Hepatic stellate cell (primary cell): ENCODE results near the gene DLL3.
"Not testable (repeated sequence)": the region's sequence is repeated elsewhere in the genome, so short reads cannot be mapped to it uniquely, and the experiment has no call there.

Experiments
- DNase-seq: peaks from one replicate; pipeline ENCODE4 v3.0.0; 2011; ENCODE audit warnings: low spot score

Gene DLL3

DNA sequence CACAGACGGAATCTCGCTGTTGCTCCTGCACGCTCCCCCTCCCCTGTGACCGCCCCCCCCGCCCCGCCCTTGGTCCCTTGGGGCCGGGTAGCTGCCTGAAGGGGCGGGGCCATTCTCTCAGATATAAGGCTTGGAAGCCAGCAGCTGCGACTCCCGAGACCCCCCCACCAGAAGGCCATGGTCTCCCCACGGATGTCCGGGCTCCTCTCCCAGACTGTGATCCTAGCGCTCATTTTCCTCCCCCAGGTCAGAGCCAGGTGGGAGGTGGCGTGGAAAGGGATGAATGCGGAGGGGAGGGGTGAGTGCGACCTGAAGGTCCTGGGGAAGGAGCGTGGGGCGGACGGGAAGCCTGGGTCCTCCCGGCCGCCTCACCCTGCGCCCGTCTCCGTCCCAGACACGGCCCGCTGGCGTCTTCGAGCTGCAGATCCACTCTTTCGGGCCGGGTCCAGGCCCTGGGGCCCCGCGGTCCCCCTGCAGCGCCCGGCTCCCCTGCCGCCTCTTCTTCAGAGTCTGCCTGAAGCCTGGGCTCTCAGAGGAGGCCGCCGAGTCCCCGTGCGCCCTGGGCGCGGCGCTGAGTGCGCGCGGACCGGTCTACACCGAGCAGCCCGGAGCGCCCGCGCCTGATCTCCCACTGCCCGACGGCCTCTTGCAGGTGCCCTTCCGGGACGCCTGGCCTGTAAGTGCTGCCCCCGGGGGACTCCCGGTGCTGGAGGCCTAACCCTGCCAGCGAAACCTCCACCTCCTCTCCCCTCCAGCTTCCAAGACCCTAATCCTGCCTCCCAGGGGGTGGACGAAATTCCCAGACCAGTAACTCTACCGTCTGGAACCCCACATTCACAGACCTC is at the start of gene DLL3:
Gene DLL3, plus strand, starts transcription at position 150 of the 845 bp plus-strand sequence. Its CDS starts 28 bp downstream, at position 178.
- DNase-seq: no peak

GRCh38 chr19:39449116-39449797 is 49.5 kb upstream of the DLL3 start:
- DNase-seq: no peak

GRCh38 chr19:39451257-39451656 is 47.5 kb upstream of the DLL3 start:
- not testable (repeated sequence) for DNase-seq

- DNase-seq: no peak
Measured at GRCh38 chr19:39463403-39463802, 35.3 kb upstream of the DLL3 start.

- no peak for DNase-seq
Measured at GRCh38 chr19:39465956-39466747, 32.6 kb upstream of the DLL3 start.

- DNase-seq: no peak
Measured at GRCh38 chr19:39467941-39468340, 30.8 kb upstream of the DLL3 start.

DNA sequence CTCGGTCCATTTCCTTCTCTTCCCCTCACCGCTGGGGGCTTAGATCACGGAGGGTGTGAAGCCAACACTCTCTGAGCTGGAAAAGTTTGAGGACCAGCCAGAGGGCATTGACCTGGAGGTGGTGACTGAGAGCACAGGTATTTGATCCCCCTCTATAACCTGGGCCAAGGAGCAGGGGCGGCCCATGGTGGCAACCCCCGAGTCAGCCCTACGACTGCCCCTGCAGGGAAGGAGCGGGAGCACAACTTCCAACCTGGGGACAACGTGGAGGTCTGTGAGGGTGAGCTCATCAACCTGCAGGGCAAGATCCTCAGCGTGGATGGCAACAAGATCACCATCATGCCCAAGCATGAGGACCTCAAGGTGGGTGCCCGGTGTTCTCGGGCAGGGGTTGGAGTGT is 29.7 kb upstream of the DLL3 start:
- no peak for DNase-seq

- DNase-seq: no peak
Measured at GRCh38 chr19:39469567-39469966, 29.2 kb upstream of the DLL3 start.

DNA sequence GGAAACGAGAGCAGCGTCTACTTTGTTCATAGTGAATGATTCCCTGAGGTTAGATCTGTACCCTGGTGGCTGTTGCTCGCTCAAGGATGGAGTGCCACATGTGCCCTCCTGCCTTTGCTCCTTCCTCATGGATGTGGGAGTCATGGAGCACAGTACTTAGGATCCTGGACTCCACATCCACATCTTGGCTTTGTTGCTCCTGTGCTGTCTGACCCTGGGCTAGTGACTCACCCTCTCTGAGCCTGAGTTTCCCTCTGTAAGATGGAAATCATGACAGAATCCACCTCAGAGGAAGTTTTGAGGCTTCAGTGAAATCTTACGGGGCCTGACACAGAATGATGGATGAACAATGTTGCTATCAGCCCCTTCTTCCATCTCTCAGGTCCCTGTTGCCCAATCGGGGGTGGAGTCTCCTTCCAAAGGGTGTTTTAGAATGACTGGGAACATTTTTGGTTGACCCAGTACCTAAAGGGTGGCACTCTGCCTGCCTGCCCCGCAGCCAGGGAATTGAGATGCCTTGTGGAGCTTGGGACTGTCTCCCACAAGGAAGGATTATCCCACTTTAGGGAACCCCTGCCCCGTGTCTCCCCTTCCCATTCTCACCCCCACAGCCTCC is 27.9 kb upstream of the DLL3 start:
- no peak for DNase-seq

DNA sequence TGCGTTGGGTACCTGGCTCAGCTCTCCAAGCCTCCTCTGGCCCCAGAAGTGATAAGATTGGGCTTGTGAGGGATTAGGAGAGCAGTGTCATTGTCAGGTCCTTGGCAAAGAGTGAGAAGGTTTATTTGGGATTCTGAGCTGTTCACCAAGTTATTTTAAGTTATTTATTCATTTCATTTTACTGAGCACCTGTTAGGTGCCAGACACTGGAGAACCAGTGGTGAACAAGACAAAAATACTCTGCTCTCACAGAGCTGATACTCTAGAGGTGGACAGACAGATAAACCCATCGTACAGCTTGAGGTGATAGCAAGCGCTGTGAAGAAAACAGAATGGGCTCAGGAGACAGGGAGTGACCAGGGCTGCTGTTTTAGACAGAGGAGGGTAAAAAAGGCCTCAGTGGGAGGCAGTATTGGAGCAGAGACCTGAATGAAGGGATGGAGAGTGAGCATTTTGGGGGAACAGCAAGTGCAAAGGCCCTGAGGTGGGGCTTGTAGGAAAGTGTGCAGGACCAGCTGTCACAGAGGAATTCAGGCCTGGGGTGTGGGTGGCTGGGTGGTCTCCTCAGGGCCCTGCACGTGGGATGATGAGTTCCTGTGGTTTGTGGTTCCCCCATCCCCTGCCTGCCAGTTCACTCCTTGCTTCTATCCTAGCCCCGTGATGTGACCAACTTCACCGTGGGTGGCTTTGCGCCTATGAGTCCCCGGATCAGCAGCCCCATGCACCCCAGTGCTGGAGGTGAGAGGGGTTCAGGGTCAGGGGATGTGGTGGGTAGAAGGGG is 26.8 kb upstream of the DLL3 start:
- no peak for DNase-seq

GRCh38 chr19:39472746-39473442 is 25.9 kb upstream of the DLL3 start:
- no peak for DNase-seq

GRCh38 chr19:39473443-39473960 is 25.2 kb upstream of the DLL3 start:
- DNase-seq: no peak

- peak; percentile 59 for DNase-seq
Measured at GRCh38 chr19:39474139-39474620, 24.6 kb upstream of the DLL3 start.

DNA sequence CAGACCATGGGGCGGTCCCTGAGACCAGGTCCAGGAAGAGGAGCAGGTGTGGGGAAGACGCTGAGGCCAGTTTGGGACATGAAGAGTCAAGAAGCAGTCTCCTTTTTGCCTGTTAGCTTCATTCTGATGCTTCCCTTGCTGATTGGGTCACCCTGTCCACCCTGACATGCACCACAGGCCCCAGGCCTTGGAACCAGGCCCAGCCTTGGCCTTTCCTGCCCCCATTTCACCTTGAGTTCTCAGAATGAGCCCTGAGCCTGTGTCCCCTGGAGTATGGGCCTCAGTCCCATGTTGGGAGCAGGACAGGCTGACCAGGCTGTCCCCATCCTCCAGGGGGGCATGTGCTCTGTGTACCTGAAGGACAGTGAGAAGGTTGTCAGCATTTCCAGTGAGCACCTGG is 23.0 kb upstream of the DLL3 start:
- no peak for DNase-seq

DNA sequence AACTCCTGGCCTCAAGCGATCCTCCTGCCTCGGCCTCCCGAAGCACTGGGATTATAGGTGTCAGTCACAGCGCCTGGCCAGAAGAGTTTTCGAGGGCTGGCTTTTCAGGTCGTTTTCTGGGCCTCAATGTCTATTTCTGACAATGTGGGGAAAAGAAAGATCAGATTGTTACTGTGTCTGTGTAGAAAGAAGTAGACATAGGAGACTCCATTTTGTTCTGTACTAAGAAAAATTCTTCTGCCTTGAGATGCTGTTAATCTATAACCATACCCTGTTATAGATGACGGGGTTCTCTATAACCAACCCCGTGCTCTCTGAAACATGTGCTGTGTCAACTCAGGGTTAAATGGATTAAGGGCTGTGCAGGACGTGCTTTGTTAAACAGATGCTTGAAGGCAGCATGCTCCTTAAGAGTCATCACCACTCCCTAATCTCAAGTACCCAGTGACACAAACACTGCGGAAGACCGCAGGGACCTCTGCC is 19.4 kb upstream of the DLL3 start:
- DNase-seq: not testable (repeated sequence)

GRCh38 chr19:39479916-39480315 is 18.8 kb upstream of the DLL3 start:
- no peak for DNase-seq

DNA sequence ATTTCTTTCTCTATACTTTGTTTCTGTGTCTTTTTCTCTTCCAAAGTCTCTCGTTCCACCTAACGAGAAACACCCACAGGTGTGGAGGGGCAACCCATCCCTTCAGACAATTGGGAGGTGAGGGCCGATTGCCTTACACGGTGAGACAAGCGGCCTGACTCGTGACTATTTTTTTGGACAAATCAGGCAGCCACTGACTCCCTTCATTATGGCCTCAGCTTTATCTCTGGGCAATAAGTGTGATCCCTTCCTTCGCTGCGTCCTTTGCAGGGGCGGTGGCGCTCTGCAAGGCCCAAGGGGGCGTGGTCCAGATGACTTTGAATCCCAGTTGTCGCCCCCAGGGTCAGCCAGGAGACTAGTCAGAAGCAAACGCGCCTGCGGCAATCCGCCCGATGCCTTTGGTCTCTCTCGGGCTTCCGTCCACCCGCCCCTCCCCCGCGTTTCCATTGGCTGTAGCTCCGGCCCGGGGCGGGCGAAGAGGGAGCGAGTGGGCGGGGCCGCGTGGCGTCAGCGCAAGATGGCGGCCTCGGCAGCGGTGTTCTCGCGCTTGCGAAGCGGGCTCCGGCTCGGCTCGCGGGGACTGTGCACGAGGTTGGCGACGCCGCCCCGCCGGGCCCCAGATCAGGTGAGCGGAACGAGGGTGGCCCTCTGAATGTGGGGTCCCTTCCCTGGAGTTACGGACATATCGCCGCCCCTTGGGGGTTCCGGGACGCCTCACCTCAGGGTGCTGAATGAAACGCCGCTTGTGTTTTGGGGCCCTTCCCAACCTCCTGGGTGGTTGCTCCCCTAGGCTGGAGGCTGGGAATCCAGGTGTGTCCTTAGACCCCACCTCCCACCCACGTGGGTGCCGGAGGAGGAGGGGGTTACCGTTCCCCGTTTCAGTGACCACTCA is 18.2 kb upstream of the DLL3 start, which contains the start of gene TIMM50:
Gene TIMM50, plus strand, starts transcription at position 502 of the 892 bp plus-strand sequence. Its CDS starts 16 bp downstream, at position 518.
- peak; percentile 95 for DNase-seq

DNA sequence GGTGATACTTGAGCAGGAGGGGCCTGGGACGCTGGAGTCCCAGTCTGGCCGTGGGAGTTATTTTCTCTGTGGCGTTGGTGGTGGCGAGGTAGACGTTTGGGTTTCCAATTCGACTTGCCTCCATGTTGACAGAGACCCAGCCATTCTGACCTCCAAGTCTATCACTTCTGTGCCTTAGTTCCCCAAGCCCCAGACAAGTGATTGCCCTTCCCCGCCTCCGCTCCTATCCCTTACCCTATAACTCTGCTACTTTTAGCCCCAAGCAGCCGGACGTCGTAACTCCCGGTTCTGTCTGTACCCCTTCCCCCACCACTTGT is 17.6 kb upstream of the DLL3 start:
- no peak for DNase-seq

DNA sequence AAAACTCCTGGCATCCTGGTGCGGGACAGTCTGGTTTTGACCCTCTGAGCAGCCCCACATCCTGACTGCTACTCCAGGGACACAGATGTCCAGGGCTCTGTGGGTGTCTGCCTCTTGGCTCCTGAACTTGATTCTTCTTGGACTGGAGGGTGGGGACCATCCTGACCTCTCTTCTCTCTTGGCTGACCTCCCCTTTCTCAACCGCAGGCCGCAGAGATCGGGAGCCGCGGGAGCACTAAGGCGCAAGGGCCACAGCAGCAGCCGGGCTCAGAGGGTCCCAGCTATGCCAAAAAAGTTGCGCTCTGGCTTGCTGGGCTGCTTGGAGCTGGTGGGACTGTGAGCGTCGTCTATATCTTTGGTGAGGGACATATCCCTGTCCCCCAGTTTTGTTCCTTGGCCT is 17.1 kb upstream of the DLL3 start:
- no peak for DNase-seq
